Measurements from ENCODE around the gene SEPTIN1.

The SEPTIN1 gene

GRCh38 chr16:30376461-30376902 lies 5.9 kb downstream of the SEPTIN1 start:
- DNase-seq, result no peak

- no peak for DNase-seq
These were observed 6.5 kb downstream of the SEPTIN1 start for GRCh38 chr16:30375864-30376263.

GRCh38 chr16:30374538-30374937 lies 7.8 kb downstream of the SEPTIN1 start, which contains the start of gene MYL11:
TSS of gene MYL11 (plus strand) at chr16:30374802. CDS start at chr16:30374858, 56 bp downstream.
- DNase-seq, result no peak

GRCh38 chr16:30372725-30373124 lies 9.6 kb downstream of the SEPTIN1 start:
- no peak for DNase-seq

GRCh38 chr16:30372038-30372712 lies 10.2 kb downstream of the SEPTIN1 start:
- no peak for DNase-seq

- DNase-seq, result no peak
These were observed 11.0 kb downstream of the SEPTIN1 start for GRCh38 chr16:30371248-30371816.

- peak; percentile 100 for DNase-seq
These were observed 11.7 kb downstream of the SEPTIN1 start, which contains the start of gene TBC1D10B for GRCh38 chr16:30370456-30371247. TSS of gene TBC1D10B (minus strand) at chr16:30370494. CDS start at chr16:30370183, 311 bp downstream.

GRCh38 chr16:30369938-30370455 lies 12.4 kb downstream of the SEPTIN1 start:
- no peak for DNase-seq

GRCh38 chr16:30369091-30369937 lies 13.0 kb downstream of the SEPTIN1 start:
- no peak for DNase-seq

- DNase-seq, result no peak
These were observed 13.6 kb downstream of the SEPTIN1 start for GRCh38 chr16:30368792-30369090.

- no peak for DNase-seq
These were observed 14.1 kb downstream of the SEPTIN1 start for GRCh38 chr16:30368122-30368791.

GRCh38 chr16:30367349-30368009 lies 14.9 kb downstream of the SEPTIN1 start:
- no peak for DNase-seq

- DNase-seq, result no peak
These were observed 15.8 kb downstream of the SEPTIN1 start for GRCh38 chr16:30366511-30366910.

- DNase-seq, result no peak
These were observed 17.2 kb downstream of the SEPTIN1 start for GRCh38 chr16:30365200-30365599.

GRCh38 chr16:30361180-30361579 lies 21.2 kb downstream of the SEPTIN1 start:
- DNase-seq, result no peak

- no peak for DNase-seq
These were observed 22.5 kb downstream of the SEPTIN1 start for GRCh38 chr16:30359871-30360170.

- DNase-seq, result no peak
These were observed 23.1 kb downstream of the SEPTIN1 start for GRCh38 chr16:30358990-30359870.

GRCh38 chr16:30358577-30358936 lies 23.8 kb downstream of the SEPTIN1 start:
- DNase-seq, result no peak

- no peak for DNase-seq
These were observed 24.4 kb downstream of the SEPTIN1 start for GRCh38 chr16:30357715-30358576.

Data from hematopoietic multipotent progenitor cell treated with erythropoietin and hydrocortisone succinate and interleukin-3 and kit ligand, for 8 days (in vitro differentiated cells).